Frontal cortex (tissue), 4 donors: ENCODE results near the gene RAB39B. TPM values are rescaled to one million over a fixed set of nuclear protein-coding genes. Genes with fewer than 3 reads are reported as not detected.

ENCODE experiments used
- DNase-seq, 2 donors: peaks; one replicate each; pipeline ENCODE4 v3.0.0; 2012; ENCODE audit warnings: low spot score in 2 of 2
- FAIRE-seq: peaks from 2 replicates; lab custom pipeline; 2012; peaks lifted over from hg19 to GRCh38; lab: Jason Lieb, UNC
- small RNA-seq: library from RNA; depleted of rRNA; stranded (forward); fragments of <200 nt; gene quantifications from one replicate; pipeline ENCODE3, GENCODE V24; 2014
- total RNA-seq: library from RNA; depleted of rRNA; stranded (reverse); fragments of >200 nt; gene quantifications from one replicate; pipeline ENCODE4 v1.2.3, GENCODE V29; 2014
- donor health status: control.
- donor health status: control.
- donor health status: control.

Gene RAB39B
- total RNA-seq, 1 donor from 2014 or later, result 30.6 TPM

DNA sequence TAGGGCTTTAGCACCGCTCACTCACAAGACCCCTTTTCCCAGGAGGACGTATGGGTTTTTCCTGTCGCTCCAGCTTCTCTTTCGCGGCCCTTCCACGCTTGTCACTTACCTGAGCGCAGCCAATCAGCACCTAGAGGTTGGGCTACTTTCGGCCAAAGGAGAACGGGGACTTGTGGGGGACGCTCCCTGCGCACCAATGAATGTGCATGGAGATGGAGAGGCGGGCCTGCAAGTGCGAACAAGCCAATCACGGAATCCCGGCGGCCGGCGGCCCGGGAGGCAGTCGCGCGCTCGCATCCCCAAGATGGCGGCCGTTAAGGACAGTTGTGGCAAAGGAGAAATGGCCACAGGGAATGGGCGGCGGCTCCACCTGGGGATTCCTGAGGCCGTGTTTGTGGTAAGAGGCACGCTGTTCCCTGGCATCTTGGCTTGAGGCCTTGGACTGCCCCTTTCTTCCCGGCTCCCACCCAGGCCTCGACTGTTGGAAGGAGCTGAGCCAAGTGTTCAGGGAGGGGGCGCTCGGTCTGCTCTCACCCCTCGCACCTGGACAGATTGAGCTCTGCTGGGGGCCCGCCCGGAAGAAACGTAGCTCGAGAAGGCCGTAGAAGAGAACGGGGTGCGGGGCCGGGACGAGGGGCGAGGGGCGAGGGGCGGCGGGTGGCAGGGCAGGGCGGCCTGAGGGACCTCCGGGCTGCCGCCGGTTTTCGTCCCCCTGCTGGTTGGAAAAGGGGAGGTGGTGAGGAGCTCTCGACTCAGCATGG, 47.9 kb downstream of the RAB39B start, which contains the start of gene VBP1:
TSS of gene VBP1 (plus strand) at position 282 of the 761 bp plus-strand sequence. CDS start at position 305, 23 bp downstream.
- DNase-seq (peak; percentile 80 to 84), FAIRE-seq (no peak)

DNA sequence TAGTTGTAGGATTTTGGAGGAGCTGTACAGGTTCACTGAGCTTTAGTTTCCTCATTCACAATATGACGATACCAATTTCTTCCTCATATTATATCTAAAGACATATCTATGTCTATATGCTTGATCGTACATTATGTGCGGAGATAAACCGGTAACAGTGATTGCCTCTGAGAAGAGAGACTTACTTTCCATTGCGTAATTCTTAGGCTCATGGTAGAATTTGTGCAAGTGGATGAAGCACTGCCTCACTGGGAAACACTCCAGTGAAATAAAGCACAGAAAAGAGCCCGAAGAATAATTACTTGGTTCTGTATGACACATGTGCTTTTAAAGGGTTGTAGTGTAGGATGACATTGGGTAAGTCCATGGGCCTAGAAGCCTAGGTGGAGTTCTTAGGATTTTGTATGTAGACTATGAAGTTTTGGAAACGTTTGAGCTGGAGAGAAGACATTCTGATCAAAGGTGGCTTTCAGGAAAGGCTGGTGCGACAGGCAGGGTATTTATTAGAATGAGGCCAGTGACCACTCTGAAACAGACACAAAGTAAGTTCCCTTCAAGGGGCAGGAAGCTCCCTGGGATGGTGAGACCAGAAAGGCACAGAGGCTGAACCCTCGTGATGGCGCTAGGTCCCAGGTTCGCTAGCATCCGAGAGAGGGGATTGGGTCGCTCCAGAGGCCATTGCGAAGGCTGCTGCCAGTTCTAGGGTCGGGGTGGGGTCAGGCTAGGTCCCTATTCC, 48.7 kb downstream of the RAB39B start:
- FAIRE-seq, result no peak
- no peak for DNase-seq

DNA sequence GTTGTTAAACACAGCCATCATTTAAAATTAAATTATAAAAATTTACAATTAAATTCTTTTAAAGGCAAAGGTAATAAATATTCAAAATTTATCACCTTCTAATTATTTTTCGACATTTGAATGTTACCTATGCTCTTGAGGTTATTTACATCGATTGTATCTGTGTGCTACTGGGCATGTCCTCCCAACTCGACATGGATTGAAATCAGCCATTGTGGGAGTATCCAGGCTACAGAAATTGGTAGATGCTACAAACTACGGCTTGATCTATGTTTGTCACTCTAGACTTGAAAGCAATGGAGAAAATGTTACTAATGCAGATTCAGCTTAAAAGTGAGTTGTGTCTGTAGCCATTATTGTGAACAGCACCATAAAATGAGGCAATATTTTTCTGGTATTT, 50.6 kb downstream of the RAB39B start:
- DNase-seq, result no peak
- no peak for FAIRE-seq

DNA sequence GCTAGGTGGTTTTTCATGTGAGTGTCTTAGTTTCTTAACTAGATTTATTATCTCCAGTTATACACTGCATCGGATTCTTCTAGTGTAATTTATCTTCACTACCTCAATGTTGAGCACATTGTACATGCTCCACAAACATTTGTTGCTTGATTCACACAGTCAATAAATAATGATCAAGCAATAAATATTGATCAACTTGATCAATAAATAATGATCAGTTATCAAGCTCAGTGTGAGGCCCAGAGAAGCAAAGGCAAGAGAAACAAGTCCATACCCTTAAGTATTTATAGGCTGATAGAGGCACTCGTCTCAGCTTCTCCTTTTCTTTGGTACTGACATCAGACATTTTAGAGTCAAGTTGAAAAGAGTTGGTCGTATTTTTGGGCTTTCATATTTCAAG, 53.1 kb downstream of the RAB39B start:
- no peak for DNase-seq
- FAIRE-seq, result no peak

Small RNAs within 50 kb of the gene (small RNA-seq; reads per million reads assigned to genes)
- not detected for gene AC234781.4

Other genes with a start within 250 kb of the RAB39B start
- 6.1 TPM for gene F8, start 241.8 kb downstream of the RAB39B start, total RNA-seq
- gene FUNDC2, start 237.6 kb downstream of the RAB39B start, total RNA-seq, result 28.9 TPM
- 3.3 TPM for gene CMC4, start 193.4 kb downstream of the RAB39B start, total RNA-seq
- gene MTCP1, start 193.4 kb downstream of the RAB39B start, total RNA-seq, result 10.2 TPM
- 18.3 TPM for gene BRCC3, start 193.0 kb downstream of the RAB39B start, total RNA-seq
- 126 TPM for gene VBP1, start 48.0 kb downstream of the RAB39B start, total RNA-seq
- 4.9 TPM for gene CLIC2, start 70.1 kb upstream of the RAB39B start, total RNA-seq
- gene F8A2, start 117.6 kb upstream of the RAB39B start, total RNA-seq, result not detected
- 1.2 TPM for gene F8A3, start 194.1 kb upstream of the RAB39B start, total RNA-seq